SU-DHL-6 (cell line): Measurements from ENCODE around the gene CERS6.

Source experiments
- H2AFZ ChIP-seq: fragments of 200-600 bp; sonication (generic); 2 replicates; pipeline ENCODE4 v1.6.1; 2014; ENCODE audit warnings: low read depth, mild to moderate bottlenecking, moderate library complexity, mixed read lengths, antibody characterized with exemption, low read length; ENCODE audit not compliant: severe bottlenecking
- H3F3A ChIP-seq: fragments of 200-600 bp; shearing (Covaris generic); 2 replicates; pipeline ENCODE4 v1.6.0; 2016; ENCODE audit warnings: antibody characterized with exemption, mild to moderate bottlenecking; ENCODE audit not compliant: insufficient read depth
- H3K27ac ChIP-seq: fragments of 200-600 bp; sonication (generic); 2 replicates; pipeline ENCODE4 v1.5.1; 2016; ENCODE audit warnings: low read depth, mild to moderate bottlenecking, low read length, moderate library complexity, mixed read lengths
- H3K27me3 ChIP-seq: fragments of 200-600 bp; sonication (generic), shearing (Covaris generic); 2 replicates; pipeline ENCODE4 v1.6.0; 2014; ENCODE audit warnings: mild to moderate bottlenecking, low read length
- H3K36me3 ChIP-seq: fragments of 200-600 bp; sonication (generic); 2 replicates; pipeline ENCODE4 v1.6.1; 2014; ENCODE audit warnings: mild to moderate bottlenecking, low read length, mixed read lengths
- H3K4me2 ChIP-seq: fragments of 300-600, 200-600 bp; shearing (Covaris generic), sonication (generic); 2 replicates; pipeline ENCODE4 v1.6.0; 2014; ENCODE audit warnings: low read length, low read depth, mild to moderate bottlenecking; ENCODE audit not compliant: poor library complexity, severe bottlenecking
- H3K4me3 ChIP-seq: fragments of 200-600 bp; sonication (generic); 2 replicates; pipeline ENCODE4 v1.5.1; 2014; ENCODE audit warnings: antibody characterized with exemption, low read length, mild to moderate bottlenecking, mixed read lengths; ENCODE audit not compliant: insufficient read depth, poor library complexity, severe bottlenecking
- H3K79me2 ChIP-seq: fragments of 200-600 bp; sonication (generic); 2 replicates; pipeline ENCODE4 v1.6.1; 2014; ENCODE audit warnings: mild to moderate bottlenecking, low read length, moderate library complexity; ENCODE audit not compliant: insufficient read depth
- H3K9ac ChIP-seq: fragments of 200-600 bp; sonication (generic); 2 replicates; pipeline ENCODE4 v1.7.0; 2014; ENCODE audit warnings: mild to moderate bottlenecking, low read length
- H3K9me2 ChIP-seq: fragments of 200-600 bp; sonication (generic); replicated peaks from 2 replicates; pipeline ENCODE4 v1.6.1; 2014; ENCODE audit warnings: low read length; ENCODE audit not compliant: insufficient read depth
- H3K9me3 ChIP-seq: fragments of 200-600 bp; sonication (generic); 2 replicates; pipeline ENCODE4 v1.6.1; 2014; ENCODE audit warnings: low read length, mixed read lengths; ENCODE audit not compliant: insufficient read depth
- H4K20me1 ChIP-seq: fragments of 200-600 bp; sonication (generic); 2 replicates; pipeline ENCODE4 v1.6.1; 2014; ENCODE audit warnings: low read depth, mild to moderate bottlenecking, antibody characterized with exemption, low read length, moderate library complexity, mixed read lengths
- CTCF ChIP-seq: fragments of 200-600 bp; sonication (generic); IDR thresholded peaks from one replicate; pipeline ENCODE4 v1.5.1; 2017; ENCODE audit warnings: antibody characterized with exemption, mild to moderate bottlenecking, low read length, moderate library complexity; ENCODE audit not compliant: insufficient read depth, poor library complexity, severe bottlenecking
- EZH2phosphoT487 ChIP-seq: fragments of 200-600 bp; sonication (generic), shearing (Covaris generic); conservative IDR thresholded peaks from 2 replicates; pipeline ENCODE4 v1.6.1; 2018; ENCODE audit warnings: mild to moderate bottlenecking, antibody characterized with exemption, low read length, moderate library complexity, mixed read lengths

CERS6 gene

GRCh38 chr2:168650781-168651180 lies 194.7 kb downstream of the CERS6 start:
- Histone ChIP-seq H2AFZ (no peak overlapping the region), H4K20me1 (no peaks in the 10 kb centered on the region), H3K27ac (no peak overlapping the region), H3K27me3 (no peaks in the 10 kb centered on the region), H3K9ac (no peak overlapping the region), H3K4me2 (no peak overlapping the region), H3K9me2 (no peaks in the 10 kb centered on the region), H3F3A (no peaks in the 10 kb centered on the region), H3K9me3 (no peaks in the 10 kb centered on the region), H3K36me3 (no peaks in the 10 kb centered on the region), H3K79me2 (no peaks in the 10 kb centered on the region), H3K4me3 (no peak overlapping the region)
- no peak for TF ChIP-seq EZH2phosphoT487
- TF ChIP-seq CTCF: no peak

- Histone ChIP-seq H3K9me3 (no peaks in the 10 kb centered on the region), H3K27ac (no peak overlapping the region), H3K27me3 (no peaks in the 10 kb centered on the region), H2AFZ (no peak overlapping the region), H3K4me2 (no peak overlapping the region), H3K4me3 (no peak overlapping the region), H3K79me2 (no peaks in the 10 kb centered on the region), H3F3A (no peaks in the 10 kb centered on the region), H3K9me2 (no peaks in the 10 kb centered on the region), H3K36me3 (no peaks in the 10 kb centered on the region), H3K9ac (no peak overlapping the region), H4K20me1 (no peaks in the 10 kb centered on the region)
- no peak for TF ChIP-seq EZH2phosphoT487
- no peak for TF ChIP-seq CTCF
Observed at GRCh38 chr2:168652997-168653921, 197.2 kb downstream of the CERS6 start.

GRCh38 chr2:168654705-168655104 lies 198.6 kb downstream of the CERS6 start:
- H3K27me3 ChIP-seq: no peaks in the 10 kb centered on the region
- no peaks in the 10 kb centered on the region for H3F3A ChIP-seq
- H3K36me3 ChIP-seq: no peaks in the 10 kb centered on the region
- TF ChIP-seq CTCF (no peak), EZH2phosphoT487 (no peak)
- H3K9me3 ChIP-seq: no peaks in the 10 kb centered on the region
- H3K9ac ChIP-seq: no peak overlapping the region
- no peak overlapping the region for H3K27ac ChIP-seq
- no peaks in the 10 kb centered on the region for H3K9me2 ChIP-seq
- no peaks in the 10 kb centered on the region for H4K20me1 ChIP-seq
- H2AFZ ChIP-seq: no peak overlapping the region
- no peak overlapping the region for H3K4me3 ChIP-seq
- H3K79me2 ChIP-seq: no peaks in the 10 kb centered on the region
- no peak overlapping the region for H3K4me2 ChIP-seq
